ENCODE measurements around the gene GMFB.

DNA sequence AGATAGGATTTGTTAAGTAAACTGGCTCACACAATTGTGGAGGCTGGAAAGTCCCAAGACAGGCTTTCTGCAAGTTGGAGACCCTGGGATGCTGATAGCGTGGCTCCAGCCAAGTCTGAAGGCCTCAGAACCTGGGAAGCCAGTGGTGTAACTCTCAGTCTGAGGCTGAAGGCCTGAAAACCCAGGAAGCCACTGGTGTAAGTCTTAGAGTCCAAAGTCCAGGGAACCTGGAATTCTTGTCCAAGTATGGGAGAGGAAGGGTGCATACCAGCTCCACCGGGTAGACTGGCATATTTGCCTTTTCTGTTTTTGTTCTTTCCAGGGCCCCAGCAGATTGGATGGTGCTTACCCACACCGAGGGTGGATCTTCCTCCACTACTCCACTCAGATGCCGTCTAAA is 18.1 kb downstream of the GMFB start:
- TF ChIP-seq EP300 (IDR thresholded peaks at IDR 0.05) (no peak), CEBPB (IDR thresholded peaks at IDR 0.05) (no peak), RFX5 (IDR thresholded peaks at IDR 0.05) (no peak), JUN (IDR thresholded peaks at IDR 0.05) (no peak), BHLHE40 (IDR thresholded peaks at IDR 0.05; ENCODE audit: low read depth, low read length) (no peak), RAD21 (conservative IDR thresholded peaks at IDR 0.05 in 1 of 2, IDR thresholded peaks at IDR 0.05 in 1 of 2) (no peak), POLR2AphosphoS2 (conservative IDR thresholded peaks at IDR 0.05; ENCODE audit: low read length) (no peak), MYC (IDR thresholded peaks at IDR 0.05; ENCODE audit: borderline replicate concordance, low read length) (no peak), NFE2L2 (conservative IDR thresholded peaks at IDR 0.05; ENCODE audit: low read length) (no peak), POLR2A (IDR thresholded peaks at IDR 0.05; ENCODE audit: low read length) (no peak), MAZ (IDR thresholded peaks at IDR 0.05; ENCODE audit: borderline replicate concordance, low read depth, low read length) (no peak), HDAC2 (IDR thresholded peaks at IDR 0.05) (no peak)
- TF ChIP-seq, protein P1, sequence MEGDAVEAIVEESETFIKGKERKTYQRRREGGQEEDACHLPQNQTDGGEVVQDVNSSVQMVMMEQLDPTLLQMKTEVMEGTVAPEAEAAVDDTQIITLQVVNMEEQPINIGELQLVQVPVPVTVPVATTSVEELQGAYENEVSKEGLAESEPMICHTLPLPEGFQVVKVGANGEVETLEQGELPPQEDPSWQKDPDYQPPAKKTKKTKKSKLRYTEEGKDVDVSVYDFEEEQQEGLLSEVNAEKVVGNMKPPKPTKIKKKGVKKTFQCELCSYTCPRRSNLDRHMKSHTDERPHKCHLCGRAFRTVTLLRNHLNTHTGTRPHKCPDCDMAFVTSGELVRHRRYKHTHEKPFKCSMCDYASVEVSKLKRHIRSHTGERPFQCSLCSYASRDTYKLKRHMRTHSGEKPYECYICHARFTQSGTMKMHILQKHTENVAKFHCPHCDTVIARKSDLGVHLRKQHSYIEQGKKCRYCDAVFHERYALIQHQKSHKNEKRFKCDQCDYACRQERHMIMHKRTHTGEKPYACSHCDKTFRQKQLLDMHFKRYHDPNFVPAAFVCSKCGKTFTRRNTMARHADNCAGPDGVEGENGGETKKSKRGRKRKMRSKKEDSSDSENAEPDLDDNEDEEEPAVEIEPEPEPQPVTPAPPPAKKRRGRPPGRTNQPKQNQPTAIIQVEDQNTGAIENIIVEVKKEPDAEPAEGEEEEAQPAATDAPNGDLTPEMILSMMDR (IDR thresholded peaks at IDR 0.05): no peak
- TF ChIP-seq, protein P2, sequence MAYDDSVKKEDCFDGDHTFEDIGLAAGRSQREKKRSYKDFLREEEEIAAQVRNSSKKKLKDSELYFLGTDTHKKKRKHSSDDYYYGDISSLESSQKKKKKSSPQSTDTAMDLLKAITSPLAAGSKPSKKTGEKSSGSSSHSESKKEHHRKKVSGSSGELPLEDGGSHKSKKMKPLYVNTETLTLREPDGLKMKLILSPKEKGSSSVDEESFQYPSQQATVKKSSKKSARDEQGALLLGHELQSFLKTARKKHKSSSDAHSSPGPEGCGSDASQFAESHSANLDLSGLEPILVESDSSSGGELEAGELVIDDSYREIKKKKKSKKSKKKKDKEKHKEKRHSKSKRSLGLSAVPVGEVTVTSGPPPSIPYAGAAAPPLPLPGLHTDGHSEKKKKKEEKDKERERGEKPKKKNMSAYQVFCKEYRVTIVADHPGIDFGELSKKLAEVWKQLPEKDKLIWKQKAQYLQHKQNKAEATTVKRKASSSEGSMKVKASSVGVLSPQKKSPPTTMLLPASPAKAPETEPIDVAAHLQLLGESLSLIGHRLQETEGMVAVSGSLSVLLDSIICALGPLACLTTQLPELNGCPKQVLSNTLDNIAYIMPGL (CRISPR knock-in tag; IDR thresholded peaks at IDR 0.05; ENCODE audit: borderline replicate concordance): no peak

All from A549 (cell line).